GM21528 (cell line): ENCODE results near the gene NFATC3.

ENCODE experiments used
- ATAC-seq: cut with Tn5 transposase; IDR thresholded peaks from one replicate; pipeline ENCODE4 v1.9.1; 2021; ENCODE audit warnings: mild to moderate bottlenecking, moderate library complexity; ENCODE audit not compliant: unreplicated experiment, low FRiP score

Gene NFATC3

DNA sequence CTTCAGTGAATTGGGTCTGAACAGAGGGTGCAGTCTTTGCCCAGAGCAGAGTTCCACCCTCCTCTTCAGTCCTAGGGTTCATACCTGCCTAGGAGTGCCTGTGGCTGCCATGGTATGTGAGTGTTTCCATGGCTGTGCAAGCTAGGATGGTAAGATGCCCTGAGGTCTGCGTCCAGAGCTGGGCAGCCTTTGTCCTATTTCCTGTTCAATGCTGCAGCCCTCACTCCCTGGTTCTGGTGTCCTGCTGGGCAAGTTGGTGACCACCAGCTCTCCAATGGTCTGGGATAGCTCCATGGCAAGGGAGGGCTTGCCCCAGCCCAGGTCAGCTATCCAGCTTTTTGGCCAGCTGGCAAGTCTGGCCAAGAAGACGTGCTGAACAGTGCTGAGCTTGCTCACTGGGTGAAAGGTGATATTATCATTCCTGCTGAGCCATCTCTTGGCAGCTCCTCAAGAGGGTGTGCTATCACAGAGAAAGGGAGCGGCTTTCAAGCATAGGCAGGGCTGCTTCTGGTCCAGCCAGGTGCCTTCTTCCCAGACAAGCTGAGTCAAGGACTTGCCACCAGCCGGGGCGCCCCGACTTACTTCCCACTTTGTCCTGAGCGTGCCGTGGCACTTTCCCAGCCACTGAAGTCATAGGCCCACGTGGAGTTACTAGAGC, 13.0 kb upstream of the NFATC3 start:
- no peak for ATAC-seq

- ATAC-seq = no peak
These were observed 11.0 kb upstream of the NFATC3 start for GRCh38 chr16:68073902-68074760.

DNA sequence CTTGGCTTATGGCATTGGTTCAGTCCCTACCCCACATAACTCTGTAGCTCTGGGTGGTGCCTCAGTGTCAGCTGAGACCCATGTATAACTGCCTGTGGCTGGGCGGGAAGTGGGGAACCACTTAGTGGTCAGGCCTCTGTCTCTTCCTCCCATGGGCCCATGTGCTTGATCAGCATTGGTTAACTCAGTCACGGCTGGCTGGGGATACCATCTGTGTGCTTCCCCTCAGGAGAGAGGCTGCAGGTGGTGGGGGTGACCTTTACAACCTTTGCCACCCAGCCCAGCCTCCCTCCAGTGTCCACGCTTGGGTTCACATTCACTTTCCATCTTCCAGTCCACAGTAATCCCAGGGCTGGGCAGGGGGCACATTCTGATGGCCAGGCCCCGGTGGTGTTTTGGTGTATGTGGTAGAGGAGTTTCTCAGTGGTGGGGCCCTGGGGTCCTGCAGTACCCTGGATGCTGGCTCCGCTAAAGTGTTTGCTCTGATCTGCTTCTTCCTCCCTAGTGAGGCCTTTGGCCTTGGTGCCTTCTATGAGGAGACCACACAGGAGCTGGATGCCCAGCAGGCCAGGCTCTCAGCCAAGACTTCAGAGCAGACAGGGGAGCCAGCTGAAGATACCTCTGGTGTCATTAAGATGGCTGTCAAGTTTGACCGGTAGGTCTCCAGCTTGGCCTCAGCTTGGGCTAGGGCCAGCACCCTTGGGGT, 10.2 kb upstream of the NFATC3 start:
- peak; percentile 75 for ATAC-seq

DNA sequence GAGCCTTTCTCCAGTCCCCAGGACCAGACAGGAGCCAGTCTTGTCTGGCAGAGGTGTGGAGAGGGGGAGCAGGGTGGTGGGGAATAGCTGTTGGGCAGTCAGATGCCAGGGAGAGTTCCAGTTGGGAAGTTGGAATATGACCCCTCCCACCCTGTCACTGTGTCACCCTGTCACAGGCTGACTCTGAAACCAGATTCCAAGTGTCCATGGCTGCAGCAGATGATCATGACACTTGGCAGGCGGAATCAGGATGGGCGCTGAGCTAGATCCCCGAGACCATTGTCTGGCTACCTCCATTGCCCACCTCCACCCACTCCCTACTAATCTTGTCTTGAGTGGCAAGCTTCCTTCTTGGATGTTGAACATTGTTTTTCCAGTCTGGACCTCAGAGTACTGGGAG, 9.2 kb upstream of the NFATC3 start:
- ATAC-seq = no peak

- no peak for ATAC-seq
These were observed 8.6 kb upstream of the NFATC3 start for GRCh38 chr16:68076560-68076959.

DNA sequence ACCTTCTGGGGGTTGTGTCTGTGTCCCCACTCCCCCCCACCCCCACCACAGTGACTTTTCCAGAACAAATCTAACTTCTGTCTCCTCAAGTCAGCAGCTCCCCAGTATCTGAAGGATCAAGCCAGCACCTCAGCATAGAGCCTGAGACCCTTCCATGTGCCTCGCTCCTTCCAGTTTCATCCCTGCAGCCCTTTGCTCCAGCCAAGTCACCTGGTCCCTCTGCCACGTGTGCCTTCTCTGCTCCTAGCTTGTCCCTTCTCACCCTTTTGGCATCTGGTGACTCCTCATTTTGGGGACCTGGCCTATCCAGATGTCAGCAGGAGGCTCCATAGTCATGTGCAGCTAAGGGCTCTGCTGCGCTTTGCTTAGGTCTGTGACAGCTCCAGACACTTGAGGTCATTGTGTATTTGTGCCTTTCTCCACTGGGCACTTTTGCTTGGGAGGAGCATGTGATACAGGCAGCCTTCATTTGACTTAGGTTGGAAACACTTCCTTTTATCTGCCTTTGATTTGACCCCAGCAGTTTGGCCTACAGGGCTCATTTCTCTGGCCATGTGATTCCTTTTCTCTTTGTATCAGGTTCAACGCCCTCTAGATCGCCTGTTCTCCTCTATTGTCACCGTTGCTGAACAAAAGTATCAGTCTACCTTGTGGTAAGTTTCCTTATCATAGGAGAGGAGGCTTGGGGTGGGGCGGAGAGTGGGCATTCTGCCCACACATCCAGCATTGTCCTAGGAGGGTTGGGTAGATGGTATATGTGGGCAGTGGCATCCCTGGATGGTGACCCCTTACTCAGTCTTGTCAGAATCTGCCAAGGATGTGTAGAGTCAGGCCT, 7.1 kb upstream of the NFATC3 start:
- no peak for ATAC-seq

DNA sequence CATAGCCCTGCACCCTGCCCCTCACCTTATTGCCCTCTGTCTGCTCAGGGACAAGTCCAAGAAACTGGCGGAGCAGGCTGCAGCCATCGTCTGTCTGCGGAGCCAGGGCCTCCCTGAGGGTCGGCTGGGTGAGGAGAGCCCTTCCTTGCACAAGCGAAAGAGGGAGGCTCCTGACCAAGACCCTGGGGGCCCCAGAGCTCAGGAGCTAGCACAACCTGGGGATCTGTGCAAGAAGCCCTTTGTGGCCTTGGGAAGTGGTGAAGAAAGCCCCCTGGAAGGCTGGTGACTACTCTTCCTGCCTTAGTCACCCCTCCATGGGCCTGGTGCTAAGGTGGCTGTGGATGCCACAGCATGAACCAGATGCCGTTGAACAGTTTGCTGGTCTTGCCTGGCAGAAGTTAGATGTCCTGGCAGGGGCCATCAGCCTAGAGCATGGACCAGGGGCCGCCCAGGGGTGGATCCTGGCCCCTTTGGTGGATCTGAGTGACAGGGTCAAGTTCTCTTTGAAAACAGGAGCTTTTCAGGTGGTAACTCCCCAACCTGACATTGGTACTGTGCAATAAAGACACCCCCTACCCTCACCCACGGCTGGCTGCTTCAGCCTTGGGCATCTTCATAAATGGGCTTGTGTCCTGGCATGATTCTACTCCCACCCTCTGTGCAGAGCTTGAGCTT, 6.3 kb upstream of the NFATC3 start:
- no peak for ATAC-seq

DNA sequence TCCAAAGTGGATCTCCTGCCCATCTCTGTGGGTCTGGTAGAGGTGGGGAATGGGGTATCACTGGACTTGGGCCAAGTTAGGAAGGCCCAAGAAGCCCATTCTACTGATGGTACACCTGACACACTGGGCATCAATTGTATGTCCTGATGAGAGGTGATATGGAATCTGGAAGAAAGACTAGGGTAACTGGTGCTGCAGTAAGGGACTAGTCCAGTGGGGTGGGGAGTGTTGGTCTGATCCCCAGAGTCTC, 5.9 kb upstream of the NFATC3 start:
- ATAC-seq = no peak

- ATAC-seq = no peak
These were observed 5.4 kb upstream of the NFATC3 start for GRCh38 chr16:68079626-68080344.

DNA sequence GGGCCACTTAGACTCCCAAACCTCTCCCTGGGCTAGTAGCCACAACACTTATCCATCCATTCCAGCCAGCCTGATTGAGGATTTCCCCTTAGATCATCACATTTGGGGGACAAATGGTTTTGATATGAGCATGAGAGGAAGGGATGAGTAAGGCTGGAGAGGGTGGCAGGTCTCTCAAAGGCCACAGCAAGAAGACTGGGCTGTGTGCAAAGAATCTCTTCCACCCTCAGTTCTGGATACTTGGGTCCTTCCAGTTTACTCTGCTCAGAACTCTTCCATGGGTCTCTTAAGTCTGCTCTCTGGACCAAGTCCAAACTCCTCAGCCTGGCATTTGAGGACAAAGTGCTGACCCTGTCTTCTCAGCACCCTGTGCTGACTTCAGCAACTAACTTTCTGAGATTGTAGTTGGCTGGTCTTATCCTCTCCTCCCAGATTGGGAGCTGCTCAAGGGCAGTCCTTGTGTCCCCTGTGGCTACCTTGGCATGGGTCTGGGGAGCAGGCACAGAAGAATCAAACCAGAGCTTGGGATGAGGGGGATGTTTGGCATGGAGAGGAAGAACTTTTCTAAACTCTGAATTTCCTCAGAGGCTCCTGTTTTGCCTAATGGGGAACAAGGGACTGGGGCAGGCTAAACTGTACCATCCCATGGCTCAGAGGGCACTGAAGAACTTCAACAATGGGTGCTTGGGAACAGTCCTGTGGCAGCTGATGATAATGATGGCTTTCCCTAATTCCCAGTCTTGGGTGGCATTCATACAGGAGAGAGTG, 3.1 kb upstream of the NFATC3 start:
- ATAC-seq = no peak

DNA sequence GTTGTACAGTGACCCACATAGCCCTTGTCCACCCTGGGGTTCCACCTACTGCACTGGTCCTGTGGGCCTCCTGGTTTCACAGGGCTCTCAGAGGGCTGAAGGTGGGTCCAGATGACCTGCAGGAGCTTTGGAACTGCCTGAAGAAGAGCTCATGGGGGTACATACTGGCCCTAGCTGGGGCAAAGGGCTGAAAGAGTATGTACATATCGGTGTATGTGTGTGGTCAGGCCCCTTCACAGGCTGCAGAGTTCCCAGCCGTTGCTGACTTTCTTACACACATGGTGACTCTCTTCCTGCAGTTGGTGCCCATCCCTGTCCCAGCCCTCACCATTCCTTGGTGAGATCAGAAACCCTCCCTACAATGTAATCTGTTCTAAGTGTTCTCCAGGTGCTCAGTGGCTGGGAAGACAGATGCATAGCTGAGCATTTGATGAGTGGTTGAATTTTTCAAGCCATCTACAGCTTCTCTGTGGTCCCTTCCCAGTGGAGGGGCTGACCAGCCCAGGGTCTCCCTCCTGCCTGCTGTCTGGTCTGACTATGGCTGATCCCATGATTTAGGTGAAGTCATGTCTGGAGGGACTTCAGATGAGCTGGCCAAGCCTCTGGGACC, 2.4 kb upstream of the NFATC3 start:
- ATAC-seq = no peak

DNA sequence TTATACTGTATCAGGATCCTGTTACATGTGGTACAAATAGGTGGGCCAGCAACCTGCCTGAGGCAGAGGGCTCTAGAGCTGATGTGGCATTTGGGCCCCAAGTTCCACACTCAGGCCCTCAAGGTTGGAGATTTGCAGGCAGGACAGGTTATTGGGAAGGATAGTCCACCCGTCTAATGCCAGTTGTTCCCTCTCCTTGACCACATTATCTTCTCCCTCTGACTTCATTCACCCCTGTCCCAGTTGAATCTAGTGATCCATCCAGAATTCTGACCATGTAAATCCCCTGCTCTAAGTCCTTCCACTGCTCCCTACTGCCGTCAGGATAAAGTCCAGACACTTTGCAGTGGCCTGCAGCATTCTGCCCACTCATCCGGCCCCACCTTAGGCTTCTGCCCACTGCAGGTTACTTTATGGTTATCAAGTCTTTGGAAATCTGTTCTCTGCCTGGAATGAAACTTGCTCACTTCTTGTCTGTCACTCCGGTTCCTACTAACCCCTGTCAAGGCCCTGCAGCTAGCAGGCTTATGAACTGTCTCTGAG, 1.9 kb upstream of the NFATC3 start:
- ATAC-seq = no peak

- ATAC-seq = no peak
These were observed 1.2 kb upstream of the NFATC3 start for GRCh38 chr16:68083861-68084503.

- ATAC-seq = peak; percentile 62
These were observed 489 bp upstream of the NFATC3 start for GRCh38 chr16:68084504-68085258.

GRCh38 chr16:68086336-68086841, 1.2 kb downstream of the NFATC3 start:
- no peak for ATAC-seq

- no peak for ATAC-seq
These were observed 1.7 kb downstream of the NFATC3 start for GRCh38 chr16:68086860-68087268.

- ATAC-seq = no peak
These were observed 2.5 kb downstream of the NFATC3 start for GRCh38 chr16:68087688-68088087.
